Muscle layer of duodenum (tissue), 2 donors: Measurements from ENCODE around the gene ZNF107.
"Not testable (repeated sequence)": the region's sequence is repeated elsewhere in the genome, so short reads cannot be mapped to it uniquely, and the experiment has no call there.

Experiments used
- H3K27ac ChIP-seq: one replicate; pipeline ENCODE4 v1.7.0; 2013; ENCODE audit warnings: mild to moderate bottlenecking, low read length
- H3K27me3 ChIP-seq: one replicate; pipeline ENCODE4 v1.7.0; 2013; ENCODE audit warnings: low read depth, mild to moderate bottlenecking, control low read depth, low read length
- H3K36me3 ChIP-seq, 2 donors: one replicate each; pipeline ENCODE4 v1.7.0; 2013; ENCODE audit warnings: low read length in 2 of 2, control low read depth in 1 of 2, mild to moderate bottlenecking in 1 of 2; ENCODE audit not compliant: insufficient read depth in 2 of 2, control insufficient read depth in 1 of 2
- H3K4me1 ChIP-seq, 2 donors: one replicate each; pipeline ENCODE4 v1.7.0; 2013; ENCODE audit warnings: low read length in 2 of 2, mild to moderate bottlenecking in 2 of 2, control low read depth in 1 of 2, moderate library complexity in 1 of 2; ENCODE audit not compliant: insufficient read depth in 2 of 2, control insufficient read depth in 1 of 2
- H3K4me3 ChIP-seq, 2 donors: one replicate each; pipeline ENCODE4 v1.7.0; 2013; ENCODE audit warnings: low read length in 2 of 2, low read depth in 1 of 2, mild to moderate bottlenecking in 1 of 2
- H3K9me3 ChIP-seq, 2 donors: one replicate each; pipeline ENCODE4 v1.7.0; 2013; ENCODE audit warnings: low read length in 2 of 2, control low read depth in 1 of 2, mild to moderate bottlenecking in 1 of 2; ENCODE audit not compliant: control insufficient read depth in 1 of 2
- donor health status: healthy.

ZNF107 gene

DNA sequence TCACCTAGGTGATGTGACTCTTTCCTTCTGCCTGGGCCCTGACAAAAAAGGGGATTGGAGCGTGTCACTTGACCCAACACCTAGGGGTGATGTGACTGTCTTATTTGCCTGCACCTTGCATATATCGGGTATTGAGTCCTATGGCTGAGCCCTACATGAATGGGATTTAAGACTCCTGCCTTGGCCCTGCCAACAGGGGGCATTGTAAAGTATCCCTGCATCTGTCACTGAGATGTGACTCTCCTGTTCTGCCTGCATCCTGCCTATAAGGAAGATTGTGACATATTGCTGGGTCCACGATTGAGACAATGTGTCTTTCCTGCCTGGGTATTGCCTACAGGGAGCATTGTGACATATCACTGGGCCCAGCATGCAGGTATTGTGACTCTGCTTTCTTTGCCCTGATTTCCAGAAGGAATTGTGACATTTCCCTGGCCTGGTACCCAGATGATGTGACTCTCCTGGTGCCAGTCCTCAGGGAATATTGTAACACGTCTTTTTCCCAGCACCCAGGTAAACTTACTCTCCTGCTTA is 14.2 kb upstream of the ZNF107 start:
- Histone ChIP-seq H3K27ac (no peak overlapping the region), H3K36me3 (no peaks in the 10 kb centered on the region)

DNA sequence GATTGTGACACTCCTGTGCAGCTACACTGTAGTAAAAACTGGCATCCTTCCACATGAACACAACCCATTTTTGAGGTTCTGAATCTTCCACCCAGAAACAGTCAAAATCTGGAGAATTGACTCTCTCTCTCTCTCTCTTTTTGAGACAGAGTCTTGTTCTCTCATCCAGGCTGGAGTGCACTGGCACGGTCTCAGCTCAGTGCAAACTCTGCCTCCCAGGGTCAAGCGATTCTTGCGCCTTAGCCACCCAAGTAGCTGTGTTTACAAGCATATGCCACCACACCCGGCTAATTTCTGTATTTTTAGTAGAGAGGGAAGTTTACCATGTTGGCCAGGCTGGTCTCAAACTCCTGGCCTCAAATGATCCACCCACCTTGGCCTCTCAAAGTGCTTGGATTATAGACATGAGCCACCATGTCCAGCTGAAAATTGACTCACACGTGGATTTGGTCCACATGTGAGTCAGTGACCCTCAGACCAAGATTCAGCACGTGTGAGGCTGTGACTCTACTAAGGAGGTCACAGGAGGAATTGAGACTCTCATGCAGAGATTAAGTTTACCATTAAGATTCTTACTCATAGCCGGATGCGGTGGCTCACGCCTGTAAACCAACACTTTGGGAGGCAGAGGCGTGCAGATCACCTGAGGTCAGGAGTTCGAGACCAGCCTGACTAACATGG is 12.1 kb upstream of the ZNF107 start:
- Histone ChIP-seq H3K27ac (no peak overlapping the region), H3K4me3 (no peak overlapping the region), H3K9me3 (no peaks in the 10 kb centered on the region), H3K27me3 (no peaks in the 10 kb centered on the region), H3K4me1 (no peaks in the 10 kb centered on the region), H3K36me3 (no peaks in the 10 kb centered on the region)

More for the DNA sequence above, 14.2 kb upstream of the ZNF107 start:
- no peaks in the 10 kb centered on the region for H3K27me3 ChIP-seq
- H3K4me3 ChIP-seq = no peak overlapping the region
- H3K9me3 ChIP-seq = no peaks in the 10 kb centered on the region
- H3K4me1 ChIP-seq = no peaks in the 10 kb centered on the region

- H3K9me3 ChIP-seq = no peaks in the 10 kb centered on the region
- H3K27me3 ChIP-seq = no peaks in the 10 kb centered on the region
- no peak overlapping the region for H3K4me3 ChIP-seq
- no peak overlapping the region for H3K27ac ChIP-seq
- H3K4me1 ChIP-seq = no peaks in the 10 kb centered on the region
- H3K36me3 ChIP-seq = no peaks in the 10 kb centered on the region
These were observed 11.0 kb upstream of the ZNF107 start for GRCh38 chr7:64654796-64655548.

DNA sequence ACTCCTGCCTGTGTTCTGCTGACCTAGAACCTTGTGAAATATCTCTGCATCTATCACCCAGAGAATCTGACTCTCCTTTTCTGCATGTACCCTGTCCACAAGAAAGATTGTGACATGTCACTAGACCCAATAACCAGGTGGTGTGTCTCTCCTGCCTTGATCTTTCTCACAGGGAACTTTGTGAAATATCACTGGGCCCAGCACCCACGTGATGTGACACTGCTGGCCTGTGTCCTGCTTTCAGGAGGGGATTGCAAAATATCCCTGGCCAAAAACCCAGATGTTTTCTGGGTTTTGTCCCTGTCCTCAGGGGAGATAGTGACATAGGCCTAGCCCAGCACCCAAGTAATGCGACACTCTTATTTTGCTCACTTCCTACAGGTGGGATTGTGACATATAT is 10.1 kb upstream of the ZNF107 start:
- Histone ChIP-seq H3K9me3 (no peaks in the 10 kb centered on the region), H3K27ac (no peak overlapping the region), H3K4me3 (no peak overlapping the region), H3K4me1 (no peaks in the 10 kb centered on the region), H3K27me3 (no peaks in the 10 kb centered on the region), H3K36me3 (no peaks in the 10 kb centered on the region)

- Histone ChIP-seq H3K4me1 (no peaks in the 10 kb centered on the region), H3K4me3 (no peak overlapping the region), H3K36me3 (no peaks in the 10 kb centered on the region), H3K9me3 (no peaks in the 10 kb centered on the region), H3K27me3 (no peaks in the 10 kb centered on the region), H3K27ac (no peak overlapping the region)
These were observed 9.4 kb upstream of the ZNF107 start for GRCh38 chr7:64656489-64656888.

DNA sequence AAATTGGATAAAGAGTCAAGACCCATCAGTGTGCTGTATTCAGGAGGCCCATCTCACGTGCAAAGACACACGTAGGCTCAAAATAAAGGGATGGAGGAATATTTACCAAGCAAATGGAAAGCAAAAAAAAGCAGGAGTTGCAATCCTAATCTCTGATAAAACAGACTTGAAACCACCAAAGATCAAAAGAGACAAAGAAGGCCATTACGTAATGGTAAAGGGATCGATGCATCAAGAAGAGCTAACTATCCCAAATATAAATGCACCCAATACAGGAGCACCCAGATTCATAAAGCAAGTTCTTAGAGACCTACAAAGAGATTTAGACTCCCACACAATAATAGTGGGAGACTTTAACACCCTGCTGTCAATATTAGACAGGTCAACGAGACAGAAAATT is 3.8 kb upstream of the ZNF107 start:
- not testable (repeated sequence) for H3K27ac ChIP-seq, H3K4me1 ChIP-seq, H3K27me3 ChIP-seq, H3K36me3 ChIP-seq, H3K9me3 ChIP-seq, H3K4me3 ChIP-seq

- peak overlapping the region; percentile 70 to 96 for H3K4me3 ChIP-seq
- peaks cover 4 to 16% of the 10 kb centered on the region in 2 donors for H3K4me1 ChIP-seq
- no peak overlapping the region for H3K27ac ChIP-seq
- peaks cover 0 to 4% of the 10 kb centered on the region in 2 donors for H3K36me3 ChIP-seq
- no peaks in the 10 kb centered on the region for H3K9me3 ChIP-seq
- no peaks in the 10 kb centered on the region for H3K27me3 ChIP-seq
These were observed 724 bp downstream of the ZNF107 start for GRCh38 chr7:64666663-64667050.

DNA sequence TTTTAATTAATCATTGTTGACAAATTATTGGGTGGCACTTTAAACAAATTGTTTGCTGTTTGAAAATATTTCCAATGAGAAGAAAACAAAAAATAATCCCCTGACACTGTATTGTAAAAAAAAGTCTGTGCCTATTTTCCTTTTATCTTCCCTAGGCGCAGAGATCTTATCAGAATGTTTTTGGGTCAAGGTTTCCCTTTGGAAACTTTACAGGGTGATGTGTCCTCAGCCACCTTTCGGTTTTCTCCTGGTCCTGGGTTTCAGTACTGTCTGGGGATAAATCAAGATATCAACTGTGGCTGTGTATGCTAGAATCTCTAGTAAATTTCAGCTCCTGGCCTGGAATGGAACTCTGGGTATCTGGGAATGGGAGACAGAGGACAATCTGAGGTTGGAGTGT is 1.4 kb downstream of the ZNF107 start:
- H3K4me3 ChIP-seq = no peak overlapping the region
- no peaks in the 10 kb centered on the region for H3K27me3 ChIP-seq

GRCh38 chr7:64672414-64672813 is 6.5 kb downstream of the ZNF107 start:
- Histone ChIP-seq H3K27me3 (no peaks in the 10 kb centered on the region), H3K36me3 (peaks cover 0 to 4% of the 10 kb centered on the region in 2 donors), H3K4me1 (peaks cover 0 to 6% of the 10 kb centered on the region in 2 donors), H3K9me3 (no peaks in the 10 kb centered on the region), H3K27ac (no peak overlapping the region), H3K4me3 (no peak overlapping the region)

More for the DNA sequence above, 1.4 kb downstream of the ZNF107 start:
- Histone ChIP-seq H3K9me3 (no peaks in the 10 kb centered on the region), H3K4me1 (peaks cover 4 to 16% of the 10 kb centered on the region in 2 donors), H3K36me3 (peaks cover 0 to 4% of the 10 kb centered on the region in 2 donors), H3K27ac (no peak overlapping the region)

DNA sequence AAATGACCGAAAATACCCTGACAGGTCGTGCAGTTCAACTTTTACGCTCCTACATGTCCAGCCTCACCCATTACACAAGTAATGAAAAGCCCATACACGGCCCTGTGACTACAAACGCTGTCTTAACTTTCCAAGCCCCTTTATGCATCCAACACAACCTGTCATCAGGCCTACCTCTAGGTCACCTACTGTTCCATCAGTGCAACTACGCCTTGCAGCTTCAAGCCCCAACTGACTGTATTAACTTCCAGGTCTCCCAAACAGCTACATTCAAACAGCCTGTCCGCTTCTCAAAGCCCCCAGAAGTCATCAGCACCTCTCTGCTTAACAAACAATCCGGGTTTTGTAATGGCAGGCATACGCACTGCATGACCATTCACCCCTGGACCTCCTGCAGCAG is 19.2 kb downstream of the ZNF107 start:
- no peaks in the 10 kb centered on the region for H3K27me3 ChIP-seq
- no peak overlapping the region for H3K27ac ChIP-seq
- H3K9me3 ChIP-seq = no peaks in the 10 kb centered on the region
- peaks cover 0 to 5% of the 10 kb centered on the region in 2 donors for H3K4me1 ChIP-seq
- H3K4me3 ChIP-seq = no peak overlapping the region
- H3K36me3 ChIP-seq = peaks cover 22 to 59% of the 10 kb centered on the region in 2 donors

DNA sequence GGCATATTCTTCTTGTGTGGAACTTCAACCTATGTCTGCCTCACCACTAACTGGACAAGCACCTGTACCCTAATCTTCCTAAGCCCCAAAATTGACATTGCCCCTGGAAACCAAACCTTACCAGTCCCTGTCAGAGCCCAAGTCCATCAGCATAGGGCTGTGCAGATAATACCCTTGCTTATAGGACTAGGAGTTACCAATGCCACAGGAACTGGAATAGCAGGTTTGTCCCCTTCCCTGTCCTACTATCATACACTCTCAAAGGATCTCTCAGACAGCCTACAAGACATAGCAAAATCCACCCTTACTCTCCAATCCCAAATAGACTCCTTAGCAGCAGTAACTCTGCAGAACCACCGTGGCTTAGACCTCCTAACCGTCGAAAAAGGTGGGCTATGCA is 19.8 kb downstream of the ZNF107 start:
- Histone ChIP-seq H3K36me3 (peaks cover 22 to 56% of the 10 kb centered on the region in 2 donors), H3K27me3 (no peaks in the 10 kb centered on the region), H3K27ac (no peak overlapping the region), H3K9me3 (no peaks in the 10 kb centered on the region), H3K4me1 (peaks cover 0 to 5% of the 10 kb centered on the region in 2 donors), H3K4me3 (no peak overlapping the region)
